ENCODE data around the gene CBR3. TPM values are rescaled to one million over a fixed set of nuclear protein-coding genes. Genes with fewer than 3 reads are reported as not detected.

The CBR3 gene
- total RNA-seq, 1 donor from 2014 or later, result 12.8 TPM

- DNase-seq (ENCODE audit: low read depth), result no peak
- no peak for TF ChIP-seq CTCF (conservative IDR thresholded peaks at IDR 0.05; ENCODE audit: low read depth, low read length)
- H3K4me3 ChIP-seq (ENCODE audit: low read depth, low read length), result no peak overlapping the region
These were observed 14.5 kb upstream of the CBR3 start for GRCh38 chr21:36120304-36120888.

- H3K4me3 ChIP-seq (ENCODE audit: low read depth, low read length), result no peak overlapping the region
- TF ChIP-seq CTCF (conservative IDR thresholded peaks at IDR 0.05; ENCODE audit: low read depth, low read length), result peak; percentile 45
These were observed 11.9 kb upstream of the CBR3 start for GRCh38 chr21:36122977-36123376.

GRCh38 chr21:36124395-36124794 lies 10.5 kb upstream of the CBR3 start:
- DNase-seq (ENCODE audit: low read depth), result no peak
- no peak for TF ChIP-seq CTCF (conservative IDR thresholded peaks at IDR 0.05; ENCODE audit: low read depth, low read length)
- no peak overlapping the region for H3K4me3 ChIP-seq (ENCODE audit: low read depth, low read length)

More at GRCh38 chr21:36122977-36123376, 11.9 kb upstream of the CBR3 start:
- no peak for DNase-seq (ENCODE audit: low read depth)

- DNase-seq (ENCODE audit: low read depth), result no peak
- TF ChIP-seq CTCF (conservative IDR thresholded peaks at IDR 0.05; ENCODE audit: low read depth, low read length), result peak; percentile 95
- no peak overlapping the region for H3K4me3 ChIP-seq (ENCODE audit: low read depth, low read length)
These were observed 9.2 kb upstream of the CBR3 start for GRCh38 chr21:36125512-36126207.

- no peak for DNase-seq (ENCODE audit: low read depth)
- no peak for TF ChIP-seq CTCF (conservative IDR thresholded peaks at IDR 0.05; ENCODE audit: low read depth, low read length)
- H3K4me3 ChIP-seq (ENCODE audit: low read depth, low read length), result no peak overlapping the region
These were observed 8.7 kb upstream of the CBR3 start for GRCh38 chr21:36126208-36126565.

GRCh38 chr21:36126621-36127110 lies 8.2 kb upstream of the CBR3 start:
- DNase-seq (ENCODE audit: low read depth), result no peak
- H3K4me3 ChIP-seq (ENCODE audit: low read depth, low read length), result no peak overlapping the region
- TF ChIP-seq CTCF (conservative IDR thresholded peaks at IDR 0.05; ENCODE audit: low read depth, low read length), result no peak

Measured in epithelial cell of proximal tubule (primary cell).